ENCODE results near the gene ALOX15B.
A peak's percentile ranks its signal among the peaks of the same experiment; 100 is the strongest.

Gene ALOX15B

DNA sequence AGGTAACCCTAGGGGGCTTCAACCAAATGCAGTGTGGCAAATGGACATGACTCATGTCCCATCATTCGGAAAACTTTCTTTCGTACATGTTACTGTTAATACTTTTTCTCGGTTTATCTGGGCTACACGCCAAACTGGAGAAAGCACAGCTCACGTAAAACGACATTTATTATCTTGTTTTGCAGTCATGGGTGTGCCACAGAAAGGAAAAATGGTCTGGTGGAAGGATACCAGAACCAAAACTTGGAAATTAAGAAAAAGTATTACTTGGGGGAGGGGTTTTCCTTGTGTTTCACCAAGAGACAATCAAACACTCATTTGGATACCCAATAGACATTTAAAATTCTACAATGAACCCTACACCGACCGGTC lies 23.6 kb downstream of the ALOX15B start:
- Histone ChIP-seq H3K9me2 (replicated peaks; ENCODE audit: insufficient read depth, low read length) (no peaks in the 10 kb centered on the region), H3K36me3 (replicated peaks; ENCODE audit: insufficient read depth, low read length) (no peaks in the 10 kb centered on the region), H3K27ac (ENCODE audit: low read length) (no peak overlapping the region), H3K4me3 (ENCODE audit: low read length) (no peak overlapping the region), H3K4me2 (ENCODE audit: low read depth, low read length) (peak overlapping the region; percentile 19; the same call in 1 of the 2 replicates), H3K27me3 (replicated peaks; ENCODE audit: insufficient read depth, low read length) (peaks cover 94% of the 10 kb centered on the region), H3K4me1 (ENCODE audit: low read length) (peaks cover 4% of the 10 kb centered on the region), H3F3A (ENCODE audit: insufficient read depth, low read length) (no peaks in the 10 kb centered on the region), H3K9me3 (replicated peaks; ENCODE audit: insufficient read depth, low read length) (no peaks in the 10 kb centered on the region), H3K79me2 (ENCODE audit: low read length) (no peaks in the 10 kb centered on the region), H3K9ac (ENCODE audit: low read length) (no peak overlapping the region), H2AFZ (ENCODE audit: low read length) (no peak overlapping the region), H4K20me1 (ENCODE audit: insufficient read depth, low read length) (no peaks in the 10 kb centered on the region)
- no peak for TF ChIP-seq EZH2phosphoT487 (IDR thresholded peaks at IDR 0.05; ENCODE audit: low read length)
- TF ChIP-seq CTCF (IDR thresholded peaks at IDR 0.05; ENCODE audit: low read length), result no peak
- no peak for TF ChIP-seq EZH2 (optimal IDR thresholded peaks at IDR 0.05; ENCODE audit: low read depth, low read length)
- no peak for DNase-seq

DNA sequence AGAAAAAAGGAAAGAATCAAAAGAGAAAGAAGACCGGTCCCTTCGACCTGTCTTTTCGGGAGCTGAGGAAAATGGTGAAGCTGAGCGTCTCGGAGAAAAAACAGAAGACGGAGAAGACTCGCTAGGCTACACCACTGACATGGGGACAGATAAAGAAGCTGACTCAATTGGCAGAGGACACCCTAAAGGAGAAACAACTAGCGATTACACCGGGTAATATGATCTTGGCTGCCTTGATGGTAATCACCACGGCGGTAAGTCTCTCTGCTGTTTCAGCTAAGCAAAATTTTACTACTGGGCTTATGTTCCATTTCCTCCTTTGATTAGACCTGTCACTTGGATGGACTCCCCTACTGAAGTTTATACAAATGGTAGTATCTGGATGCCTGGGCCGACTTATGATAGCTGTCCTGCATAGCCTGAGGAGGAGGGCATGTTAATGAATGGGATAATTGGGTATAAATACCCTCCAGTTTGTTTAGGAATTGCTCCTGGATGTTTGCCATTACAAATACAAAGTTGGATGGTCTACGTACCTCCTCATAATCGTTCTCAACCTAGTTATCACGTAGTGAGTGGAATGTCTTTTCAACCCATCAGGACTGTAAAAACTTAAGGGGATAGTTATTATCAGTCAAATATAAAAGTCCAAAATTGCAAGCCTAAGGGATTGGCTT lies 24.1 kb downstream of the ALOX15B start:
- no peak overlapping the region; the same call in 1 of the 2 replicates for H3K4me3 ChIP-seq (ENCODE audit: low read length)
- H3K9me2 ChIP-seq (replicated peaks; ENCODE audit: insufficient read depth, low read length), result no peaks in the 10 kb centered on the region
- peaks cover 4% of the 10 kb centered on the region for H3K4me1 ChIP-seq (ENCODE audit: low read length)
- H4K20me1 ChIP-seq (ENCODE audit: insufficient read depth, low read length), result no peaks in the 10 kb centered on the region
- no peaks in the 10 kb centered on the region for H3K79me2 ChIP-seq (ENCODE audit: low read length)
- DNase-seq, result no peak
- no peaks in the 10 kb centered on the region for H3K36me3 ChIP-seq (replicated peaks; ENCODE audit: insufficient read depth, low read length)
- H3K9me3 ChIP-seq (replicated peaks; ENCODE audit: insufficient read depth, low read length), result no peaks in the 10 kb centered on the region
- peaks cover 95% of the 10 kb centered on the region for H3K27me3 ChIP-seq (replicated peaks; ENCODE audit: insufficient read depth, low read length)
- no peak overlapping the region for H3K9ac ChIP-seq (ENCODE audit: low read length)
- no peak for TF ChIP-seq CTCF (IDR thresholded peaks at IDR 0.05; ENCODE audit: low read length)
- TF ChIP-seq EZH2 (optimal IDR thresholded peaks at IDR 0.05; ENCODE audit: low read depth, low read length), result no peak
- 0 out of 2 replicates have a peak, but pooled peaks have one; percentile 32 for TF ChIP-seq EZH2phosphoT487 (IDR thresholded peaks at IDR 0.05; ENCODE audit: low read length)
- H3K27ac ChIP-seq (ENCODE audit: low read length), result no peak overlapping the region
- H3K4me2 ChIP-seq (ENCODE audit: low read depth, low read length), result peak overlapping the region; percentile 19; the same call in 1 of the 2 replicates
- no peak overlapping the region for H2AFZ ChIP-seq (ENCODE audit: low read length)
- no peaks in the 10 kb centered on the region for H3F3A ChIP-seq (ENCODE audit: insufficient read depth, low read length)

DNA sequence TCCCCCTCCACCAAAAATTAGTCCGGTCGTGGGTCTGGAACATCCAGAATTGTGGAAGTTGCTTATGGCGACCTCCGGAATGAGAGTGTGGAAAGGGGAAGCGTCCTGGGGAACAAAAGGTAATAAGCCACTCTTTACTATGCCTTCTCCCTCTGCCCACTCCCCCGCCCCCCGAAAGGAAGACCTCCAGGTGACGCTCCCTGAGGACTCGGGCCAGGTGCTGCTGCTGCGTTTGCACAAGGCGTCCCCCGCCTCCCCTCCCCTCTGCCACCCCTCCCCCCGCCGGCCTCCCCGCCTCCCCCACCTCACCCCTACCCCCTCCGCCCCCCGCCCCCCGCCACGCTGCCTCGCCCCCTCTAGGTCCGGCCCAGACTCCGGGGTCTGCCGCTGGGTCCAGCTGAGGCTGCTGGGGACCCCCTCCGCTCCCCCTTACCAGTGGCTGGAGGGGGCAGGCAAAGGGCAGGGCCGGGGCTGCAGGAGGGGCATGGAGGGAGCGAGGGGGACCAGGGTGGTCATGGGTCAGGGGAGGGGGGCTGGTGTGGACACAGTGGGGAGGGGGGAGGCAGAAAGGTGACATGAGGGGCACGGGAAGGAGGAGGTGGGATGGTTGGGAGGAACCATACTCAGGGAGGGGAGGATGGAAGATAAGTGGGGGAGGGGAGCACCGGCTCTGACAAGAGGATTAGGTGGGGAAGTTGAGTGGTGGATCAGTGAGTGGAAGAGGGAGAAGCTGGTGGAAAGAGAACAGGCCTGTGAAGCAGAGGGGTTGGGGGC lies 25.1 kb downstream of the ALOX15B start:
- Histone ChIP-seq H3K9ac (ENCODE audit: low read length) (no peak overlapping the region), H3K4me3 (ENCODE audit: low read length) (no peak overlapping the region), H3K4me2 (ENCODE audit: low read depth, low read length) (no peak overlapping the region), H3K79me2 (ENCODE audit: low read length) (no peaks in the 10 kb centered on the region), H3K4me1 (ENCODE audit: low read length) (peaks cover 4% of the 10 kb centered on the region), H3K9me2 (replicated peaks; ENCODE audit: insufficient read depth, low read length) (no peaks in the 10 kb centered on the region), H3K27ac (ENCODE audit: low read length) (no peak overlapping the region), H3K36me3 (replicated peaks; ENCODE audit: insufficient read depth, low read length) (no peaks in the 10 kb centered on the region), H4K20me1 (ENCODE audit: insufficient read depth, low read length) (no peaks in the 10 kb centered on the region), H3K9me3 (replicated peaks; ENCODE audit: insufficient read depth, low read length) (no peaks in the 10 kb centered on the region), H3K27me3 (replicated peaks; ENCODE audit: insufficient read depth, low read length) (peaks cover 94% of the 10 kb centered on the region), H3F3A (ENCODE audit: insufficient read depth, low read length) (no peaks in the 10 kb centered on the region), H2AFZ (ENCODE audit: low read length) (no peak overlapping the region)
- TF ChIP-seq CTCF (IDR thresholded peaks at IDR 0.05; ENCODE audit: low read length) (no peak), EZH2phosphoT487 (IDR thresholded peaks at IDR 0.05; ENCODE audit: low read length) (no peak), EZH2 (optimal IDR thresholded peaks at IDR 0.05; ENCODE audit: low read depth, low read length) (no peak)
- DNase-seq, result no peak
